Fibroblast of mammary gland (primary cell): ENCODE measurements around the gene TRAF3.
"Not testable (repeated sequence)": the region's sequence is repeated elsewhere in the genome, so short reads cannot be mapped to it uniquely, and the experiment has no call there.

ENCODE experiments used
- DNase-seq: peaks from one replicate; pipeline ENCODE4 v3.0.0-alpha.2; 2010; ENCODE audit warnings: low read depth
- H3K4me3 ChIP-seq: 2 replicates; pipeline ENCODE4 v1.5.1; 2011; ENCODE audit warnings: low read depth, mild to moderate bottlenecking, low read length, moderate library complexity; ENCODE audit not compliant: control insufficient read depth
- CTCF ChIP-seq: conservative IDR thresholded peaks from 2 replicates; pipeline ENCODE4 v1.5.1; 2011; ENCODE audit warnings: low read depth, low read length, inconsistent platforms; ENCODE audit not compliant: control insufficient read depth, insufficient read depth

Gene TRAF3

GRCh38 chr14:102926104-102926503, 148.9 kb downstream of the TRAF3 start:
- H3K4me3 ChIP-seq = no peak overlapping the region

GRCh38 chr14:102926840-102927239, 149.6 kb downstream of the TRAF3 start:
- not testable (repeated sequence) for DNase-seq, H3K4me3 ChIP-seq

More at GRCh38 chr14:102926104-102926503, 148.9 kb downstream of the TRAF3 start:
- DNase-seq = no peak
- no peak for TF ChIP-seq CTCF

GRCh38 chr14:102927346-102927877, 150.2 kb downstream of the TRAF3 start:
- no peak overlapping the region for H3K4me3 ChIP-seq
- DNase-seq = no peak
- no peak for TF ChIP-seq CTCF

GRCh38 chr14:102927878-102928411, 150.7 kb downstream of the TRAF3 start:
- DNase-seq = no peak
- H3K4me3 ChIP-seq = no peak overlapping the region
- no peak for TF ChIP-seq CTCF

- no peak overlapping the region for H3K4me3 ChIP-seq
- no peak for DNase-seq
- no peak for TF ChIP-seq CTCF
Observed at GRCh38 chr14:102928412-102929240, 151.4 kb downstream of the TRAF3 start.

- no peak for DNase-seq
- TF ChIP-seq CTCF = no peak
- no peak overlapping the region for H3K4me3 ChIP-seq
Observed at GRCh38 chr14:102929241-102930137, 152.2 kb downstream of the TRAF3 start.
